CD14-positive monocyte (primary cell): ENCODE results near the gene CNKSR2. TPM values are rescaled to one million over a fixed set of nuclear protein-coding genes. Genes with fewer than 3 reads are reported as not detected.

Experiments
- DNase-seq, 3 donors: peaks; one replicate each; pipeline ENCODE4 v3.0.0-alpha.2; 2011 to 2022
- H2AFZ ChIP-seq: 2 replicates; pipeline ENCODE4 v1.6.0; 2012; ENCODE audit warnings: mild to moderate bottlenecking, low read depth, low read length, inconsistent platforms; ENCODE audit not compliant: insufficient read depth, poor library complexity, severe bottlenecking
- H3K27ac ChIP-seq, 2 donors: 1 replicate in 1 of 2; 2 replicates in 1 of 2; pipeline ENCODE4 v1.5.1; 2012 to 2013; ENCODE audit warnings: low read length in 2 of 2, control low read depth in 1 of 2, inconsistent platforms in 1 of 2, low read depth in 1 of 2, mild to moderate bottlenecking in 1 of 2
- H3K27me3 ChIP-seq, 2 donors: one replicate each; pipeline versions ENCODE4 v1.6.0 to v1.6.1; 2011 to 2013; ENCODE audit warnings: low read length in 2 of 2; ENCODE audit not compliant: control insufficient read depth in 2 of 2, insufficient read depth in 2 of 2
- H3K36me3 ChIP-seq, 2 donors: replicated peaks in 1 of 2; 1 replicate in 1 of 2; 2 replicates in 1 of 2; pipeline versions ENCODE4 v1.5.1 to v1.6.1; 2012 to 2013; ENCODE audit warnings: low read length in 2 of 2, control low read depth in 1 of 2, inconsistent platforms in 1 of 2, mild to moderate bottlenecking in 1 of 2; ENCODE audit not compliant: insufficient read depth in 2 of 2, control insufficient read depth in 1 of 2
- H3K4me1 ChIP-seq, 2 donors: 1 replicate in 1 of 2; 2 replicates in 1 of 2; pipeline versions ENCODE4 v1.5.1 to v1.6.1; 2012 to 2013; ENCODE audit warnings: low read length in 2 of 2, control low read depth in 1 of 2, inconsistent platforms in 1 of 2, mild to moderate bottlenecking in 1 of 2, moderate library complexity in 1 of 2; ENCODE audit not compliant: insufficient read depth in 2 of 2, control insufficient read depth in 1 of 2
- H3K4me2 ChIP-seq: replicated peaks from 2 replicates; pipeline ENCODE3; 2012; ENCODE audit warnings: low read length, moderate library complexity, mild to moderate bottlenecking; ENCODE audit not compliant: poor library complexity, severe bottlenecking; ENCODE audit errors: extremely low read depth
- H3K4me3 ChIP-seq, 3 experiments: fragments of 200-600 bp in 1 of 3; sonication (generic) in 1 of 3; replicated peaks in 1 of 3; 1 replicate in 2 of 3; 2 replicates in 1 of 3; pipeline ENCODE4 v1.5.1; 2011 to 2013; ENCODE audit warnings: low read length in 3 of 3, mild to moderate bottlenecking in 3 of 3, control low read depth in 2 of 3, low read depth in 2 of 3, inconsistent platforms in 1 of 3, moderate library complexity in 1 of 3
- H3K79me2 ChIP-seq: 2 replicates; pipeline ENCODE4 v1.6.0; 2012; ENCODE audit warnings: mild to moderate bottlenecking, control low read depth, inconsistent platforms, low read length, moderate library complexity; ENCODE audit not compliant: insufficient read depth
- H3K9ac ChIP-seq: 2 replicates; pipeline ENCODE4 v1.6.0; 2017; ENCODE audit warnings: low read length, mild to moderate bottlenecking; ENCODE audit not compliant: insufficient read depth, poor library complexity, severe bottlenecking
- H3K9me3 ChIP-seq, 2 donors: replicated peaks in 1 of 2; 1 replicate in 1 of 2; 2 replicates in 1 of 2; pipeline versions ENCODE4 v1.5.1 to v1.6.1; 2012 to 2013; ENCODE audit warnings: low read length in 2 of 2, control low read depth in 1 of 2; ENCODE audit not compliant: control insufficient read depth in 1 of 2, insufficient read depth in 1 of 2
- H4K20me1 ChIP-seq: 2 replicates; pipeline ENCODE4 v1.6.0; 2012; ENCODE audit warnings: mild to moderate bottlenecking, low read length, control low read depth, moderate library complexity; ENCODE audit not compliant: insufficient read depth
- H3K27ac Mint-ChIP-seq, 7 donors: one replicate each; pipeline ENCODE4 v1.8.0; 2020; ENCODE audit warnings: mild to moderate bottlenecking in 7 of 7, mixed read lengths in 7 of 7, moderate library complexity in 6 of 7, inconsistent platforms in 2 of 7
- H3K27me3 Mint-ChIP-seq, 3 donors: one replicate each; pipeline ENCODE4 v1.8.0; 2021 to 2022; ENCODE audit warnings: low read depth in 3 of 3, mild to moderate bottlenecking in 3 of 3, mixed read lengths in 3 of 3, moderate library complexity in 3 of 3, inconsistent platforms in 1 of 3
- H3K36me3 Mint-ChIP-seq, 2 donors: one replicate each; pipeline ENCODE4 v1.8.0; 2020; ENCODE audit warnings: mixed read lengths in 2 of 2, inconsistent platforms in 1 of 2, mild to moderate bottlenecking in 1 of 2
- H3K4me1 Mint-ChIP-seq: one replicate; pipeline ENCODE4 v1.8.0; 2020; ENCODE audit warnings: mild to moderate bottlenecking, mixed read lengths
- H3K4me3 Mint-ChIP-seq, 2 donors: one replicate each; pipeline ENCODE4 v1.8.0; 2020; ENCODE audit warnings: mild to moderate bottlenecking in 2 of 2, mixed read lengths in 2 of 2, moderate library complexity in 1 of 2
- H3K9me3 Mint-ChIP-seq, 7 donors: one replicate each; pipeline ENCODE4 v1.8.0; 2020 to 2022; ENCODE audit warnings: mixed read lengths in 7 of 7, mild to moderate bottlenecking in 6 of 7, moderate library complexity in 6 of 7, inconsistent platforms in 2 of 7
- WGBS: methylation state at CpG from one replicate; pipeline ENCODE4 v1.1.5; 2013; ENCODE audit warnings: missing lambda C conversion rate; ENCODE audit not compliant: insufficient coverage; 5-methylcytosine and 5-hydroxymethylcytosine counted together
- intact Hi-C, 2 donors: fragments of 100-400 bp; cut with micrococcal nuclease; formaldehyde crosslinking; loops; one replicate each; pipeline versions ENCODE4 v1.15.0 to v1.15.1; 2023
- polyA plus RNA-seq, 3 donors: library from polyadenylated mRNA; depleted of rRNA in 1 of 3; unstranded in 2 of 3; stranded (reverse) in 1 of 3; fragments of 300-500 nt in 2 of 3; fragments of >200 nt in 1 of 3; fragmentation: Illumina TruSeq in 2 of 3; gene quantifications; 1 replicate in 2 of 3; 2 replicates in 1 of 3; pipeline ENCODE4 v1.2.3, GENCODE V29; 2012 to 2021
- TF ChIP-seq, protein P1 (sequence below): fragments of 200-600 bp; IDR thresholded peaks from one replicate; pipeline ENCODE4 v1.8.0; 2022; ENCODE audit warnings: antibody characterized with exemption, mild to moderate bottlenecking

The CNKSR2 gene
- polyA plus RNA-seq, 3 donors = 0.12 TPM; not detected in 2

GRCh38 chrX:21412029-21412428, 37.8 kb downstream of the CNKSR2 start:
- H3K4me1 Mint-ChIP-seq = no peaks in the 10 kb centered on the region
- no CpG with 5 or more reads among the region's 3 CpGs for WGBS
- no peak overlapping the region for H2AFZ ChIP-seq
- no peaks in the 10 kb centered on the region for H3K36me3 Mint-ChIP-seq
- H3K4me3 ChIP-seq = no peak overlapping the region
- H3K27ac ChIP-seq = no peak overlapping the region
- intact Hi-C loops = no loop called here
- peaks cover 0 to 3% (median 0%) of the 10 kb centered on the region in 7 donors for H3K9me3 Mint-ChIP-seq
- no peaks in the 10 kb centered on the region for H4K20me1 ChIP-seq
- DNase-seq = no peak
- no peaks in the 10 kb centered on the region for H3K9me3 ChIP-seq
- no peaks in the 10 kb centered on the region for H3K4me1 ChIP-seq
- peaks cover 0 to 4% (median 0%) of the 10 kb centered on the region in 3 donors for H3K27me3 Mint-ChIP-seq
- TF ChIP-seq, protein P1, sequence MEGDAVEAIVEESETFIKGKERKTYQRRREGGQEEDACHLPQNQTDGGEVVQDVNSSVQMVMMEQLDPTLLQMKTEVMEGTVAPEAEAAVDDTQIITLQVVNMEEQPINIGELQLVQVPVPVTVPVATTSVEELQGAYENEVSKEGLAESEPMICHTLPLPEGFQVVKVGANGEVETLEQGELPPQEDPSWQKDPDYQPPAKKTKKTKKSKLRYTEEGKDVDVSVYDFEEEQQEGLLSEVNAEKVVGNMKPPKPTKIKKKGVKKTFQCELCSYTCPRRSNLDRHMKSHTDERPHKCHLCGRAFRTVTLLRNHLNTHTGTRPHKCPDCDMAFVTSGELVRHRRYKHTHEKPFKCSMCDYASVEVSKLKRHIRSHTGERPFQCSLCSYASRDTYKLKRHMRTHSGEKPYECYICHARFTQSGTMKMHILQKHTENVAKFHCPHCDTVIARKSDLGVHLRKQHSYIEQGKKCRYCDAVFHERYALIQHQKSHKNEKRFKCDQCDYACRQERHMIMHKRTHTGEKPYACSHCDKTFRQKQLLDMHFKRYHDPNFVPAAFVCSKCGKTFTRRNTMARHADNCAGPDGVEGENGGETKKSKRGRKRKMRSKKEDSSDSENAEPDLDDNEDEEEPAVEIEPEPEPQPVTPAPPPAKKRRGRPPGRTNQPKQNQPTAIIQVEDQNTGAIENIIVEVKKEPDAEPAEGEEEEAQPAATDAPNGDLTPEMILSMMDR = no peak
- H3K9ac ChIP-seq = no peak overlapping the region
- no peaks in the 10 kb centered on the region for H3K79me2 ChIP-seq
- H3K27ac Mint-ChIP-seq = no peak overlapping the region
- no peaks in the 10 kb centered on the region for H3K27me3 ChIP-seq
- no peaks in the 10 kb centered on the region for H3K36me3 ChIP-seq
- H3K4me3 Mint-ChIP-seq = no peak overlapping the region
- no peak overlapping the region for H3K4me2 ChIP-seq

DNA sequence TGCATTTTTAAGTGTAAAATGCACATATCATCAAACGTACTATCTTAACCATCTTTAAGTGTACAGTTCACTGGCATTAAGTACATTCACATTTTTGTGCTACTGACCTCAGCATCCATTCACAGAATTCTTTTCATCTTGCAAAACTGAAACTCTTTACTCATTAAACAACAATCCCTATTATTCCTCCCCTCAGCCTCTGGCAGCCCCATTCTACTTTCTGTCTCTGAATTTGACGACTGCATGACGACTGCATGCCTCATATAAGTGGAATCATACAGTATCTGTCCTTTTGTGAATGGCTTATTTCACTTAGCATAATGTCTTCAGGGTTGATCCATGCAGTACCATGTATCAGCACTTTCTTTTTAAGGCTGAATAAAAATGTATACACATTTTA, 38.7 kb downstream of the CNKSR2 start:
- peak overlapping the region in 1 of 7 donors; percentile 27 for H3K27ac Mint-ChIP-seq
- no peak overlapping the region for H3K4me3 Mint-ChIP-seq
- no peaks in the 10 kb centered on the region for H4K20me1 ChIP-seq
- TF ChIP-seq, protein P1 = no peak
- 80% methylated on average over 1 of the region's 3 CpGs for WGBS
- no peaks in the 10 kb centered on the region for H3K9me3 ChIP-seq
- no peaks in the 10 kb centered on the region for H3K36me3 Mint-ChIP-seq
- no peak overlapping the region for H3K4me3 ChIP-seq
- DNase-seq = no peak
- peaks cover 0 to 5% (median 0%) of the 10 kb centered on the region in 7 donors for H3K9me3 Mint-ChIP-seq
- H3K79me2 ChIP-seq = no peaks in the 10 kb centered on the region
- peaks cover 0 to 4% (median 0%) of the 10 kb centered on the region in 3 donors for H3K27me3 Mint-ChIP-seq
- H3K27me3 ChIP-seq = no peaks in the 10 kb centered on the region
- H3K27ac ChIP-seq = no peak overlapping the region
- H3K4me1 ChIP-seq = no peaks in the 10 kb centered on the region
- no peaks in the 10 kb centered on the region for H3K4me1 Mint-ChIP-seq
- H3K9ac ChIP-seq = no peak overlapping the region
- H2AFZ ChIP-seq = no peak overlapping the region
- no peaks in the 10 kb centered on the region for H3K36me3 ChIP-seq
- no peak overlapping the region for H3K4me2 ChIP-seq
- intact Hi-C loops = no loop called here
